NT2/D1 (cell line): ENCODE results near the gene WFIKKN1.

Experiments
- DNase-seq: peaks from one replicate; pipeline ENCODE4 v3.0.0-alpha.2; 2011; ENCODE audit warnings: low read depth, low spot score
- H3K27me3 ChIP-seq: 2 replicates; pipeline ENCODE4 v1.6.0; 2011; ENCODE audit warnings: mild to moderate bottlenecking; ENCODE audit not compliant: insufficient read length, insufficient read depth
- H3K36me3 ChIP-seq: 2 replicates; pipeline ENCODE4 v1.6.1; 2011; ENCODE audit warnings: mild to moderate bottlenecking, low read length, mixed read lengths; ENCODE audit not compliant: insufficient read depth, insufficient read length
- H3K4me1 ChIP-seq: 2 replicates; pipeline ENCODE4 v1.5.1; 2011; ENCODE audit not compliant: insufficient read depth, insufficient read length
- H3K4me3 ChIP-seq: 2 replicates; pipeline ENCODE4 v1.5.1; 2011; ENCODE audit warnings: low read depth; ENCODE audit not compliant: insufficient read length
- H3K9ac ChIP-seq: 2 replicates; pipeline ENCODE4 v1.6.0; 2011; ENCODE audit warnings: low read depth; ENCODE audit not compliant: insufficient read length
- H3K9me3 ChIP-seq: 2 replicates; pipeline ENCODE4 v1.5.1; 2011; ENCODE audit warnings: mild to moderate bottlenecking, low read length; ENCODE audit not compliant: insufficient read depth
- SUZ12 ChIP-seq: IDR thresholded peaks from 2 replicates; pipeline ENCODE4 v1.6.1; 2011; ENCODE audit not compliant: insufficient read length, insufficient read depth; ENCODE audit errors: extremely low read depth
- YY1 ChIP-seq: IDR thresholded peaks from 2 replicates; pipeline ENCODE4 v1.6.1; 2011; ENCODE audit not compliant: insufficient read length, insufficient read depth
- ZNF274 ChIP-seq: IDR thresholded peaks from 2 replicates; pipeline ENCODE4 v1.6.1; 2011; ENCODE audit warnings: mild to moderate bottlenecking, low read depth, low read length

Gene WFIKKN1

GRCh38 chr16:662597-662996, 31.8 kb downstream of the WFIKKN1 start:
- Histone ChIP-seq H3K4me3 (no peak overlapping the region), H3K9me3 (no peaks in the 10 kb centered on the region), H3K9ac (no peak overlapping the region), H3K4me1 (peaks cover 23% of the 10 kb centered on the region), H3K27me3 (no peaks in the 10 kb centered on the region), H3K36me3 (peaks cover 79% of the 10 kb centered on the region)
- no peak for TF ChIP-seq YY1
- TF ChIP-seq ZNF274 = no peak
- no peak for TF ChIP-seq SUZ12
- no peak for DNase-seq

GRCh38 chr16:666572-666971, 35.8 kb downstream of the WFIKKN1 start:
- DNase-seq = no peak
- H3K9me3 ChIP-seq = no peaks in the 10 kb centered on the region
- H3K4me3 ChIP-seq = no peak overlapping the region
- H3K4me1 ChIP-seq = peaks cover 20% of the 10 kb centered on the region
- H3K27me3 ChIP-seq = no peaks in the 10 kb centered on the region
- TF ChIP-seq SUZ12 (no peak), ZNF274 (no peak), YY1 (no peak)
- H3K9ac ChIP-seq = peak overlapping the region; percentile 27
- H3K36me3 ChIP-seq = peaks cover 76% of the 10 kb centered on the region

GRCh38 chr16:667113-667779, 36.5 kb downstream of the WFIKKN1 start:
- no peak for TF ChIP-seq ZNF274
- TF ChIP-seq YY1 = no peak
- TF ChIP-seq SUZ12 = no peak
- H3K4me3 ChIP-seq = no peak overlapping the region
- H3K36me3 ChIP-seq = peaks cover 76% of the 10 kb centered on the region
- no peaks in the 10 kb centered on the region for H3K9me3 ChIP-seq
- H3K27me3 ChIP-seq = no peaks in the 10 kb centered on the region
- no peak for DNase-seq
- peaks cover 17% of the 10 kb centered on the region for H3K4me1 ChIP-seq
- peak overlapping the region; percentile 98 for H3K9ac ChIP-seq

GRCh38 chr16:667780-668518, 37.2 kb downstream of the WFIKKN1 start, which contains the start of gene RHOT2:
Gene RHOT2 (plus strand): TSS chr16:668132. CDS start chr16:668200, 68 bp downstream.
- DNase-seq = peak; percentile 89
- peaks cover 19% of the 10 kb centered on the region for H3K4me1 ChIP-seq
- peak within 1 kb of the TSS; percentile 98 for H3K9ac ChIP-seq
- peaks cover 76% of the 10 kb centered on the region for H3K36me3 ChIP-seq
- no peaks in the 10 kb centered on the region for H3K27me3 ChIP-seq
- no peaks in the 10 kb centered on the region for H3K9me3 ChIP-seq
- H3K4me3 ChIP-seq = peak within 1 kb of the TSS; percentile 96
- TF ChIP-seq SUZ12 = no peak
- peak; percentile 33 for TF ChIP-seq YY1
- TF ChIP-seq ZNF274 = no peak

- H3K4me1 ChIP-seq = peaks cover 19% of the 10 kb centered on the region
- TF ChIP-seq SUZ12 (no peak), ZNF274 (no peak), YY1 (no peak)
- peak overlapping the region; percentile 98 for H3K9ac ChIP-seq
- no peaks in the 10 kb centered on the region for H3K27me3 ChIP-seq
- no peak for DNase-seq
- H3K9me3 ChIP-seq = no peaks in the 10 kb centered on the region
- peak overlapping the region; percentile 96 for H3K4me3 ChIP-seq
- H3K36me3 ChIP-seq = peaks cover 76% of the 10 kb centered on the region
Observed at GRCh38 chr16:668519-669171, 37.9 kb downstream of the WFIKKN1 start.

- H3K9ac ChIP-seq = peak overlapping the region; percentile 98
- TF ChIP-seq YY1 = no peak
- TF ChIP-seq SUZ12 = no peak
- TF ChIP-seq ZNF274 = no peak
- no peaks in the 10 kb centered on the region for H3K9me3 ChIP-seq
- peaks cover 24% of the 10 kb centered on the region for H3K4me1 ChIP-seq
- DNase-seq = no peak
- H3K4me3 ChIP-seq = no peak overlapping the region
- H3K36me3 ChIP-seq = peaks cover 79% of the 10 kb centered on the region
- H3K27me3 ChIP-seq = no peaks in the 10 kb centered on the region
Observed at GRCh38 chr16:669666-670065, 38.9 kb downstream of the WFIKKN1 start.
